GM13976 (cell line): ENCODE measurements around the gene PRR18.

Experiments
- DNase-seq: peaks from one replicate; pipeline ENCODE4 v3.0.0; 2012; ENCODE audit warnings: low spot score
- CTCF ChIP-seq: IDR thresholded peaks from 2 replicates; pipeline ENCODE4 v1.5.1; 2012; ENCODE audit warnings: borderline replicate concordance, mild to moderate bottlenecking; ENCODE audit not compliant: insufficient read depth; ENCODE audit errors: extremely low read depth, missing control alignments, control extremely low read depth
- in situ Hi-C: fragments of 300-500 bp; cut with MboI; formaldehyde crosslinking; loops from one replicate; pipeline ENCODE4 v1.12.0; 2022; ENCODE audit warnings: low sequenced_read_pairs, mixed read lengths, inconsistent platforms; ENCODE audit not compliant: unreplicated experiment

The PRR18 gene

GRCh38 chr6:166335378-166336302, 27.4 kb upstream of the PRR18 start:
- in situ Hi-C loops, result no loop called here
- no peak for TF ChIP-seq CTCF

GRCh38 chr6:166334878-166335277, 26.7 kb upstream of the PRR18 start:
- in situ Hi-C loops, result no loop called here
- DNase-seq, result no peak
- no peak for TF ChIP-seq CTCF

More at GRCh38 chr6:166335378-166336302, 27.4 kb upstream of the PRR18 start:
- DNase-seq, result no peak

- TF ChIP-seq CTCF, result no peak
- in situ Hi-C loops, result no loop called here
- peak; percentile 81 for DNase-seq
These were observed 25.2 kb upstream of the PRR18 start for GRCh38 chr6:166333172-166333995.

- no peak for DNase-seq
- in situ Hi-C loops, result no loop called here
- no peak for TF ChIP-seq CTCF
These were observed 23.6 kb upstream of the PRR18 start for GRCh38 chr6:166331503-166332415.

- TF ChIP-seq CTCF, result no peak
- DNase-seq, result no peak
- in situ Hi-C loops, result no loop called here
These were observed 22.4 kb upstream of the PRR18 start for GRCh38 chr6:166330612-166331011.
